ENCODE results near the gene KCNQ2.

The KCNQ2 gene

DNA sequence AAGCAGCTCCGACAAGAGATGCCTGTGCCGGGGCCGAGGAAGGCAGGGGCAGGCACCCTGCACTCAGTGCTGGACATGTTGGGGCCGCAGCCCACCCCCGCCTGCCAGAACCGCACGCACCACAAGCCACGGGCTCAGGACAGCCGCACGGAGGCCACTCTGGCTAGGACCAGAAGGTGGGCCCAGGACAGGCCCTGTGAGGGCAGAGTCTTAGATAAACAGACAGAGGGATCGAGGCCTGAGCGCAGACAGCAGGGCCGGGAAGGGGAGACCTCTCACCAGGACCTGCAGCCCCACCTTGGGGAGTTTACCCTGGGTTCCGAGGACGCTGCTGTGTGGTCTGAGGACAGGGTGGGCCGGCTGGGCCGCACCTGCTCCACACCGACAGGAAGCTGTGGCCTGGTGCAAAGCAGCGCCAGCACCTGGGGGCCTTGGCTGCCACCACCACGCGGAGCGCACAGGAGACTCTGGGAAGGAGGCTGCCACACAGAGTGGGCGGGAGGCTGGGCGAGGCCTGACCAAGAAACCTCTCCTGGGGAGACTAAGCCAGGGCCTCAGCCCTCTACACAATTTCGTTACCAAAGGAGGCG is 32.0 kb downstream of the KCNQ2 start:
- Histone ChIP-seq H3K27ac (ENCODE audit: low read length) (no peak overlapping the region), H3K4me1 (ENCODE audit: low read length) (no peaks in the 10 kb centered on the region), H2AFZ (ENCODE audit: low read depth, low read length) (no peak overlapping the region), H3K4me3 (ENCODE audit: low read length) (no peak overlapping the region), H3K27me3 (ENCODE audit: low read depth, low read length) (no peaks in the 10 kb centered on the region), H3K4me2 (ENCODE audit: low read length) (no peak overlapping the region), H3K9me3 (ENCODE audit: insufficient read depth, low read length) (no peaks in the 10 kb centered on the region), H3K79me2 (ENCODE audit: low read length) (no peaks in the 10 kb centered on the region), H3K9ac (ENCODE audit: low read length) (no peak overlapping the region), H3K36me3 (replicated peaks; ENCODE audit: low read depth, low read length) (no peaks in the 10 kb centered on the region), H4K20me1 (ENCODE audit: insufficient read depth, low read length) (no peaks in the 10 kb centered on the region)
- TF ChIP-seq EZH2phosphoT487 (IDR thresholded peaks at IDR 0.05; ENCODE audit: low read depth), result no peak
- TF ChIP-seq, protein P1, sequence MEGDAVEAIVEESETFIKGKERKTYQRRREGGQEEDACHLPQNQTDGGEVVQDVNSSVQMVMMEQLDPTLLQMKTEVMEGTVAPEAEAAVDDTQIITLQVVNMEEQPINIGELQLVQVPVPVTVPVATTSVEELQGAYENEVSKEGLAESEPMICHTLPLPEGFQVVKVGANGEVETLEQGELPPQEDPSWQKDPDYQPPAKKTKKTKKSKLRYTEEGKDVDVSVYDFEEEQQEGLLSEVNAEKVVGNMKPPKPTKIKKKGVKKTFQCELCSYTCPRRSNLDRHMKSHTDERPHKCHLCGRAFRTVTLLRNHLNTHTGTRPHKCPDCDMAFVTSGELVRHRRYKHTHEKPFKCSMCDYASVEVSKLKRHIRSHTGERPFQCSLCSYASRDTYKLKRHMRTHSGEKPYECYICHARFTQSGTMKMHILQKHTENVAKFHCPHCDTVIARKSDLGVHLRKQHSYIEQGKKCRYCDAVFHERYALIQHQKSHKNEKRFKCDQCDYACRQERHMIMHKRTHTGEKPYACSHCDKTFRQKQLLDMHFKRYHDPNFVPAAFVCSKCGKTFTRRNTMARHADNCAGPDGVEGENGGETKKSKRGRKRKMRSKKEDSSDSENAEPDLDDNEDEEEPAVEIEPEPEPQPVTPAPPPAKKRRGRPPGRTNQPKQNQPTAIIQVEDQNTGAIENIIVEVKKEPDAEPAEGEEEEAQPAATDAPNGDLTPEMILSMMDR (IDR thresholded peaks at IDR 0.05; ENCODE audit: low read depth, low read length), result no peak

DNA sequence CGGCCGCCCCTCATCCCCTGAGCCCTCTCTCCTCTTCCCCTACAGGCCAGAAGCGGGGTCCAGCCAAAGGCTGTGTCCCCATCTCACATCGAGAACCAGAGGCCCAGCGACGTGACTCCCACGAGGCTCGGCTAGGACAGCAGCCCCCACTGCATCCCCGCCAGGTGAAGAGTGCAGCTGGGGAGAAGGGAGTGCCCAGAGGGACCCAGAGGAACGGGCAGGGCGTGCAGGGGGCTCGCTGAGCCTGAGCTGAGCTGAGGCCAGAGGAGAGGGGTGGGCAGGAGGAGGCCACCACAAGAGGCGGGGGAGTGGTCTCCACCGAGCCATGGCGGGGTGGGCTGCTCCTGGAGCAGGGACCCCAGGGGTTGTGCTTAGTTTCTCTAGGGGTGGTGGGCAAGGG is 32.6 kb downstream of the KCNQ2 start:
- no peaks in the 10 kb centered on the region for H3K79me2 ChIP-seq (ENCODE audit: low read length)
- no peaks in the 10 kb centered on the region for H3K36me3 ChIP-seq (replicated peaks; ENCODE audit: low read depth, low read length)
- no peaks in the 10 kb centered on the region for H3K27me3 ChIP-seq (ENCODE audit: low read depth, low read length)
- no peaks in the 10 kb centered on the region for H4K20me1 ChIP-seq (ENCODE audit: insufficient read depth, low read length)
- TF ChIP-seq, protein P1 (IDR thresholded peaks at IDR 0.05; ENCODE audit: low read depth, low read length), result no peak
- TF ChIP-seq EZH2phosphoT487 (IDR thresholded peaks at IDR 0.05; ENCODE audit: low read depth), result no peak
- H3K27ac ChIP-seq (ENCODE audit: low read length), result no peak overlapping the region
- H3K9me3 ChIP-seq (ENCODE audit: insufficient read depth, low read length), result no peaks in the 10 kb centered on the region
- H2AFZ ChIP-seq (ENCODE audit: low read depth, low read length), result no peak overlapping the region
- no peak overlapping the region for H3K4me2 ChIP-seq (ENCODE audit: low read length)
- no peaks in the 10 kb centered on the region for H3K4me1 ChIP-seq (ENCODE audit: low read length)
- no peak overlapping the region for H3K9ac ChIP-seq (ENCODE audit: low read length)
- no peak overlapping the region for H3K4me3 ChIP-seq (ENCODE audit: low read length)

DNA sequence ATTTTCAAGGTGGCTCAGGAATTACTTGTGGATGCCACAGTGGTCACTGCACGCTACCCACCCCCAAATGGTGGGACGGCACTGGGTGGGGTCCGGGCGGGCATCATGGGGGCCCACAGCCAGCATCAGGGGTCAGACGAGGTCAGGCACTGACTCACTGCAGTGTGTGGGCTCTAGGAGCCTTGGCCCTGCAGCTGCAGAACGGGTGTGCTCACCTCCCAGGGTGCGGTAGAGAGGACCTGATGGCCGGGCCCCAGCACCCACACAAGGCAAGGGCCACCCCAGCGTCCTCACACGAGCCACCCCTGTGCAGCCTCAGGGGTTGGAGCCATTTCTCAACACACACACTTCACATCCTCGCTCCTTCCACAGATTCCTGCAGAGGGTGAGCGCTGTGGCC is 34.3 kb downstream of the KCNQ2 start:
- Histone ChIP-seq H3K27me3 (ENCODE audit: low read depth, low read length) (no peaks in the 10 kb centered on the region), H3K9ac (ENCODE audit: low read length) (no peak overlapping the region), H3K4me1 (ENCODE audit: low read length) (no peaks in the 10 kb centered on the region), H3K79me2 (ENCODE audit: low read length) (no peaks in the 10 kb centered on the region), H3K4me2 (ENCODE audit: low read length) (no peak overlapping the region), H3K27ac (ENCODE audit: low read length) (no peak overlapping the region), H3K4me3 (ENCODE audit: low read length) (no peak overlapping the region), H2AFZ (ENCODE audit: low read depth, low read length) (no peak overlapping the region), H4K20me1 (ENCODE audit: insufficient read depth, low read length) (no peaks in the 10 kb centered on the region), H3K9me3 (ENCODE audit: insufficient read depth, low read length) (no peaks in the 10 kb centered on the region), H3K36me3 (replicated peaks; ENCODE audit: low read depth, low read length) (no peaks in the 10 kb centered on the region)
- TF ChIP-seq, protein P1 (IDR thresholded peaks at IDR 0.05; ENCODE audit: low read depth, low read length), result no peak
- TF ChIP-seq EZH2phosphoT487 (IDR thresholded peaks at IDR 0.05; ENCODE audit: low read depth), result no peak

DNA sequence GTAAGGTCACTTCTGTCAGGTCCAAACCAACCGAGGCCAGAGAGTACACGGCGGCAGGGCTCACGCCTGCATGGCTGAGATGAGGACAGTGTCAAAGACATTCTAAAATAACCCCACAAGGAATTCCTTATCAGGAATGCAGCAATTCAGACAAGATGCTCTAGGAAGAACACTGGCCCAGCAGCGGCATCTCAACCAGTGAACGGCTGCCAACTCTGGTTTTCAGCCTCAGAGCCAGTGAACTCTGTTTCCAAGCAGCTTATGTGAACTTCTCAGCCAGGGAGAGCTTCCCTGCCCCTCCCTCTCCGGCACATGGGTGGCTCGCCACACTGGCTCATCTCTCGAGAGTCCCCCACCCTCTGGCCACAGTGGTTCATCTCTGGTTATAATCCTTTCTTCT is 36.9 kb downstream of the KCNQ2 start:
- Histone ChIP-seq H4K20me1 (ENCODE audit: insufficient read depth, low read length) (no peaks in the 10 kb centered on the region), H3K27me3 (ENCODE audit: low read depth, low read length) (no peaks in the 10 kb centered on the region), H3K9ac (ENCODE audit: low read length) (no peak overlapping the region), H3K4me2 (ENCODE audit: low read length) (no peak overlapping the region), H2AFZ (ENCODE audit: low read depth, low read length) (no peak overlapping the region), H3K79me2 (ENCODE audit: low read length) (no peaks in the 10 kb centered on the region), H3K36me3 (replicated peaks; ENCODE audit: low read depth, low read length) (no peaks in the 10 kb centered on the region), H3K9me3 (ENCODE audit: insufficient read depth, low read length) (no peaks in the 10 kb centered on the region), H3K27ac (ENCODE audit: low read length) (no peak overlapping the region), H3K4me3 (ENCODE audit: low read length) (no peak overlapping the region), H3K4me1 (ENCODE audit: low read length) (no peaks in the 10 kb centered on the region)
- no peak for TF ChIP-seq EZH2phosphoT487 (IDR thresholded peaks at IDR 0.05; ENCODE audit: low read depth)
- TF ChIP-seq, protein P1 (IDR thresholded peaks at IDR 0.05; ENCODE audit: low read depth, low read length), result no peak

All from OCI-LY3 (cell line).